GM23248 (cell line): ENCODE data around the gene MFAP2. TPM values are rescaled to one million over a fixed set of nuclear protein-coding genes. Genes with fewer than 3 reads are reported as not detected.
A peak's percentile ranks its signal among the peaks of the same experiment; 100 is the strongest.

ENCODE experiments used
- DNase-seq: peaks from one replicate; pipeline ENCODE4 v3.0.0-alpha.2; 2015
- H2AFZ ChIP-seq: fragments of 200-600 bp; sonication (generic); 2 replicates; pipeline ENCODE4 v1.6.1; 2016; ENCODE audit warnings: antibody characterized with exemption
- H3F3A ChIP-seq: fragments of 200-600 bp; sonication (generic); 2 replicates; pipeline ENCODE4 v1.6.1; 2016; ENCODE audit warnings: mild to moderate bottlenecking, antibody characterized with exemption, mixed run types; ENCODE audit not compliant: insufficient read depth
- H3K27ac ChIP-seq: fragments of 200-600 bp; sonication (generic); 2 replicates; pipeline ENCODE4 v1.5.1; 2016; ENCODE audit warnings: mild to moderate bottlenecking
- H3K27me3 ChIP-seq: fragments of 200-600 bp; sonication (generic); replicated peaks from 2 replicates; pipeline ENCODE4 v1.6.1; 2016; ENCODE audit warnings: mild to moderate bottlenecking; ENCODE audit not compliant: insufficient read depth
- H3K36me3 ChIP-seq: fragments of 200-600 bp; sonication (generic); 2 replicates; pipeline ENCODE4 v1.6.1; 2016; ENCODE audit warnings: low read depth, mild to moderate bottlenecking
- H3K4me1 ChIP-seq: fragments of 200-600 bp; sonication (generic); 2 replicates; pipeline ENCODE4 v1.6.1; 2016; ENCODE audit warnings: mild to moderate bottlenecking; ENCODE audit not compliant: insufficient read depth
- H3K4me2 ChIP-seq: fragments of 200-600 bp; sonication (generic); one replicate; pipeline ENCODE4 v1.6.1; 2016; ENCODE audit warnings: mild to moderate bottlenecking; ENCODE audit not compliant: unreplicated experiment
- H3K4me3 ChIP-seq: fragments of 200-600 bp; sonication (generic); 2 replicates; pipeline ENCODE4 v1.5.1; 2016; ENCODE audit warnings: mild to moderate bottlenecking
- H3K79me2 ChIP-seq: fragments of 200-600 bp; sonication (generic); 2 replicates; pipeline ENCODE4 v1.6.1; 2016; ENCODE audit warnings: mild to moderate bottlenecking; ENCODE audit not compliant: insufficient read depth
- H3K9ac ChIP-seq: fragments of 200-600 bp; sonication (generic); 2 replicates; pipeline ENCODE4 v1.6.1; 2016; ENCODE audit warnings: mild to moderate bottlenecking
- H3K9me2 ChIP-seq: fragments of 200-600 bp; sonication (generic); 2 replicates; pipeline ENCODE4 v1.6.1; 2016; ENCODE audit warnings: mixed run types, mild to moderate bottlenecking, moderate library complexity; ENCODE audit not compliant: insufficient read depth
- H3K9me3 ChIP-seq: fragments of 200-600 bp; sonication (generic); one replicate; pipeline ENCODE4 v1.6.1; 2017; ENCODE audit warnings: low read depth
- H4K20me1 ChIP-seq: fragments of 200-600 bp; sonication (generic); 2 replicates; pipeline ENCODE4 v1.6.0; 2016; ENCODE audit not compliant: insufficient read depth
- EZH2 ChIP-seq: fragments of 200-600 bp; sonication (generic); IDR thresholded peaks from 2 replicates; pipeline ENCODE4 v1.6.1; 2018; ENCODE audit warnings: antibody characterized with exemption, mild to moderate bottlenecking; ENCODE audit not compliant: insufficient read depth, poor library complexity, severe bottlenecking
- EZH2phosphoT487 ChIP-seq: fragments of 200-600 bp; sonication (generic); IDR thresholded peaks from 2 replicates; pipeline ENCODE4 v1.6.1; 2018; ENCODE audit warnings: antibody characterized with exemption, moderate library complexity, mild to moderate bottlenecking, low read depth; ENCODE audit not compliant: insufficient read depth
- whole genome bisulfite sequencing, 2 experiments: methylation state at CpG; one replicate each; pipeline ENCODE4 v1.1.6; 2015 to 2017; ENCODE audit warnings: low lambda C conversion rate in 2 of 2, low coverage in 1 of 2; ENCODE audit errors: missing lambda C conversion rate in 2 of 2; 5-methylcytosine and 5-hydroxymethylcytosine counted together
- in situ Hi-C: fragments of 300-500 bp; cut with MboI; formaldehyde crosslinking; loops from 2 replicates; pipeline ENCODE4 v1.15.0; 2020
- polyA plus RNA-seq: library from polyadenylated mRNA; unstranded; fragments of >200 nt; fragmentation: Nextera tagmentation; extraction: Ambion mirVana; gene quantifications from 2 replicates; pipeline ENCODE4 v1.2.1, GENCODE V29; 2016
- total RNA-seq: library from RNA; depleted of rRNA; stranded (reverse); fragments of >200 nt; shearing (Covaris generic); gene quantifications from 2 replicates; pipeline ENCODE4 v1.2.3, GENCODE V29; 2014; rRNA removed

MFAP2 gene, protein sequence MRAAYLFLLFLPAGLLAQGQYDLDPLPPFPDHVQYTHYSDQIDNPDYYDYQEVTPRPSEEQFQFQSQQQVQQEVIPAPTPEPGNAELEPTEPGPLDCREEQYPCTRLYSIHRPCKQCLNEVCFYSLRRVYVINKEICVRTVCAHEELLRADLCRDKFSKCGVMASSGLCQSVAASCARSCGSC
- total RNA-seq, result 164 and 189 TPM in 2 replicates
- 469 and 471 TPM in 2 replicates for polyA plus RNA-seq

- WGBS, 2 experiments, result 1 to 7% methylated on average over 13 to 46 of the region's 53 CpGs
- Histone ChIP-seq H2AFZ (no peak within 1 kb of the TSS; the same call in 1 of the 2 replicates), H3K4me1 (peaks cover 33% of the 10 kb centered on the region), H3K27ac (peak within 1 kb of the TSS; percentile 98), H3K27me3 (no peaks in the 10 kb centered on the region), H3F3A (peaks cover 31% of the 10 kb centered on the region), H4K20me1 (no peaks in the 10 kb centered on the region), H3K9ac (peak within 1 kb of the TSS; percentile 95), H3K9me3 (no peaks in the 10 kb centered on the region), H3K4me3 (peak within 1 kb of the TSS; percentile 88), H3K4me2 (peak within 1 kb of the TSS; percentile 93), H3K9me2 (no peaks in the 10 kb centered on the region), H3K79me2 (peaks cover 41% of the 10 kb centered on the region), H3K36me3 (no peaks in the 10 kb centered on the region)
- in situ Hi-C loops, result no loop called here
- peak; percentile 80 for DNase-seq
- TF ChIP-seq EZH2 (no peak), EZH2phosphoT487 (no peak)
Measured at GRCh38 chr1:16980473-16981268, at the start of gene MFAP2. Gene MFAP2 (minus strand): TSS chr1:16980620. CDS start chr1:16978273, 2,347 bp downstream.

GRCh38 chr1:17030206-17030605 is 49.8 kb upstream of the MFAP2 start:
- H3K27ac ChIP-seq, result no peak overlapping the region
- H3K27me3 ChIP-seq, result no peaks in the 10 kb centered on the region
- DNase-seq, result no peak
- in situ Hi-C loops, result no loop called here
- no peak overlapping the region for H3K4me2 ChIP-seq
- no peak overlapping the region for H3K4me3 ChIP-seq
- peaks cover 19% of the 10 kb centered on the region for H3K4me1 ChIP-seq
- TF ChIP-seq EZH2 (no peak), EZH2phosphoT487 (no peak)
- H3K9me3 ChIP-seq, result no peaks in the 10 kb centered on the region
- H3K79me2 ChIP-seq, result peaks cover 15% of the 10 kb centered on the region; the same call in 1 of the 2 replicates
- no peaks in the 10 kb centered on the region for H3K9me2 ChIP-seq
- H4K20me1 ChIP-seq, result no peaks in the 10 kb centered on the region
- no peak overlapping the region for H2AFZ ChIP-seq
- WGBS, 2 experiments, result 89 to 95% methylated on average over 4 of the region's 4 CpGs
- H3F3A ChIP-seq, result peaks cover 19% of the 10 kb centered on the region
- no peak overlapping the region for H3K9ac ChIP-seq
- H3K36me3 ChIP-seq, result peaks cover 30% of the 10 kb centered on the region

DNA sequence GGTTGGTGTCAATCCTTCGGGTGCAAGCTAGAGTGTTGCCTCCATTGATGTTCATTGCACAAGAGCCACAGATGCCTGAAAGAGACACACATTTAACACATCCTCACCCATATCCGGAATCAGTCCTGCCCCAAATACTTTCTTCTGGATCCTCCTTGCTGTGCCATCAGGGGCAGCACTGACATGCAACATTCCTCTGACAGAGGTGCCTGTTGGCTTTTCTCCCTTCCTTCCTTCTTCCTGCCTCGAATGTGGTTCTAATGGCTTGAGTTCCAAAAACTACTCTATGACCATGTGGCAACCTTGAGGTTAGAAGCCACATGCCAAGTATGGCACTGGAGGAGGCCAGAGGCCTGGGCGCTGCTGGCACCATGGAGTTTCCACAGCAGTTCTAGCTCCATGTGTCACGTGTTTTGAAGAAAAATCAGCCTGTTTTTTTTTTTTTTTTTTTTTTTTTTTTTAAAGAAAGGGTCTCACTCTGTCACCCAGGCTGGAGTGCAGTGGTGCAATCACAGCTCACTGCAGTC is 48.3 kb upstream of the MFAP2 start:
- Histone ChIP-seq H3K4me2 (no peak overlapping the region), H3K9me3 (no peaks in the 10 kb centered on the region), H4K20me1 (no peaks in the 10 kb centered on the region), H3K4me3 (no peak overlapping the region), H3K4me1 (peaks cover 19% of the 10 kb centered on the region), H3F3A (peaks cover 19% of the 10 kb centered on the region), H3K27ac (peak overlapping the region; percentile 12; the same call in 1 of the 2 replicates), H3K36me3 (peaks cover 34% of the 10 kb centered on the region), H3K27me3 (no peaks in the 10 kb centered on the region), H3K9me2 (no peaks in the 10 kb centered on the region), H3K9ac (0 out of 2 replicates have a peak overlapping the region, but pooled peaks have one; percentile 23), H3K79me2 (peaks cover 5% of the 10 kb centered on the region; the same call in 1 of the 2 replicates), H2AFZ (no peak overlapping the region)
- in situ Hi-C loops, result no loop called here
- no peak for TF ChIP-seq EZH2phosphoT487
- no peak for TF ChIP-seq EZH2
- whole genome bisulfite sequencing, 2 experiments, result 36 to 53% methylated on average over 5 of the region's 5 CpGs
- peak; percentile 31 for DNase-seq

DNA sequence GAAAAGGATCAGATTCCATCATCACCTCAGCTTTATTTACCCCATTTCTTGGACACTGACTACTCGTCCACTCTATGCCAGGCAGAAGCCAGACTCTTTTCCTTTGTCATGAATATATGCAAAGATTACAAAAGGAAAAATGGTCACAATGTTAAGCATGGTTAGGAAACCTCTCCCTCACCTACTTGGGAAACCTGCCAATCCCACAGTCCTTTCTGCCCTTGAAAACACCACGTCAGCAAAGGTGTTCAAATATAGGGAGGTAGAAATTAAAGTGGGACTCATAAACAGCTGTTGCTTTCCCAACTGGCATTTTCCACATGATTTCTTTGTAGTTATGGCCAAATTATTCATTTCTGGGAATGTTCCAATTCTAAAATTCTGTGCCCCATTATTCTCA is 47.5 kb upstream of the MFAP2 start:
- Histone ChIP-seq H3K79me2 (peaks cover 5% of the 10 kb centered on the region; the same call in 1 of the 2 replicates), H4K20me1 (no peaks in the 10 kb centered on the region), H3K4me2 (peak overlapping the region; percentile 12), H3K9me3 (no peaks in the 10 kb centered on the region), H3F3A (peaks cover 19% of the 10 kb centered on the region), H3K27ac (peak overlapping the region; percentile 71), H3K27me3 (no peaks in the 10 kb centered on the region), H3K4me3 (no peak overlapping the region), H3K36me3 (peaks cover 39% of the 10 kb centered on the region), H2AFZ (no peak overlapping the region), H3K9ac (peak overlapping the region; percentile 23; the same call in 1 of the 2 replicates), H3K4me1 (peaks cover 19% of the 10 kb centered on the region), H3K9me2 (no peaks in the 10 kb centered on the region)
- in situ Hi-C loops, result no loop called here
- TF ChIP-seq EZH2phosphoT487, result no peak
- no peak for TF ChIP-seq EZH2
- 67 to 72% methylated on average over 2 of the region's 2 CpGs for WGBS, 2 experiments
- no peak for DNase-seq
